A673 (cell line): ENCODE results near the gene WDR45B. TPM values are rescaled to one million over a fixed set of nuclear protein-coding genes. Genes with fewer than 3 reads are reported as not detected.

ENCODE experiments used
- BruUV-seq: library from RNA; stranded (reverse); fragments of 400-500 nt; replicated peaks from 2 replicates; lab custom pipeline; 2021; lab: Mats Ljungman, UMichigan
- CTCF ChIA-PET: fragments of 300-600 bp; sonication (Branson Sonifier 250); formaldehyde crosslinking; loops from one replicate; lab custom pipeline; 2022; ENCODE audit warnings: antibody characterized with exemption; lab: Charles Lee
- POLR2A ChIA-PET: fragments of 300-600 bp; sonication (Branson Sonifier 250); formaldehyde crosslinking; loops from one replicate; lab custom pipeline; 2022; ENCODE audit warnings: antibody characterized with exemption; ENCODE audit not compliant: low non-redundant PET; lab: Charles Lee
- DNase-seq: peaks from one replicate; pipeline ENCODE4 v3.0.0-alpha.2; 2015; ENCODE audit warnings: low spot score
- H3K27ac ChIP-seq: fragments of 200-600 bp; sonication (generic); 2 replicates; pipeline ENCODE4 v1.5.1; 2016; ENCODE audit warnings: mixed run types, low read depth, mild to moderate bottlenecking, mixed read lengths, antibody characterized with exemption, low read length; ENCODE audit not compliant: poor library complexity, severe bottlenecking
- H3K27me3 ChIP-seq: fragments of 200-600 bp; sonication (generic); replicated peaks from 2 replicates; pipeline ENCODE4 v1.6.1; 2017; ENCODE audit warnings: mixed run types, low read depth, mild to moderate bottlenecking, mixed read lengths, antibody characterized with exemption, low read length; ENCODE audit not compliant: insufficient read depth, poor library complexity
- H3K36me3 ChIP-seq: fragments of 200-600 bp; sonication (generic); 2 replicates; pipeline ENCODE4 v1.6.1; 2016; ENCODE audit warnings: mixed run types, mild to moderate bottlenecking, mixed read lengths, antibody characterized with exemption, low read length; ENCODE audit not compliant: insufficient read depth, poor library complexity, severe bottlenecking
- H3K4me1 ChIP-seq: fragments of 200-600 bp; sonication (generic); 2 replicates; pipeline ENCODE4 v1.6.1; 2017; ENCODE audit warnings: mixed run types, mild to moderate bottlenecking, mixed read lengths, antibody characterized with exemption, low read length; ENCODE audit not compliant: insufficient read depth, poor library complexity, severe bottlenecking
- H3K4me3 ChIP-seq: fragments of 200-600 bp; sonication (generic); 2 replicates; pipeline ENCODE4 v1.5.1; 2016; ENCODE audit warnings: low read depth, mixed run types, mild to moderate bottlenecking, mixed read lengths, low read length; ENCODE audit not compliant: poor library complexity, severe bottlenecking
- H3K9me3 ChIP-seq: fragments of 200-600 bp; sonication (generic); 2 replicates; pipeline ENCODE4 v1.6.1; 2016; ENCODE audit warnings: mixed run types, low read depth, mild to moderate bottlenecking, mixed read lengths, antibody characterized with exemption, low read length; ENCODE audit not compliant: poor library complexity, severe bottlenecking
- EZH2 ChIP-seq: fragments of 200-600 bp; sonication (generic); IDR thresholded peaks from 2 replicates; pipeline ENCODE4 v1.6.1; 2017; ENCODE audit warnings: borderline replicate concordance, low read depth, mild to moderate bottlenecking, mixed read lengths, antibody characterized with exemption, low read length; ENCODE audit not compliant: poor library complexity, severe bottlenecking
- intact Hi-C: fragments of 100-400 bp; cut with micrococcal nuclease; formaldehyde crosslinking; loops from one replicate; pipeline ENCODE4 v1.10.0; 2022; ENCODE audit not compliant: unreplicated experiment
- total RNA-seq: library from RNA; stranded (reverse); gene quantifications from 2 replicates; pipeline ENCODE4 v1.2.3, GENCODE V29; 2021
- TF ChIP-seq, protein P1 (sequence below): fragments of 300-800, 200-600 bp; sonication (generic); conservative IDR thresholded peaks from 2 replicates; pipeline ENCODE4 v1.5.1; 2017; ENCODE audit warnings: low read depth, mild to moderate bottlenecking, antibody characterized with exemption, low read length, moderate library complexity, mixed read lengths

Gene WDR45B
- total RNA-seq, 1 experiment from 2014 or later, result 73.0 TPM

DNA sequence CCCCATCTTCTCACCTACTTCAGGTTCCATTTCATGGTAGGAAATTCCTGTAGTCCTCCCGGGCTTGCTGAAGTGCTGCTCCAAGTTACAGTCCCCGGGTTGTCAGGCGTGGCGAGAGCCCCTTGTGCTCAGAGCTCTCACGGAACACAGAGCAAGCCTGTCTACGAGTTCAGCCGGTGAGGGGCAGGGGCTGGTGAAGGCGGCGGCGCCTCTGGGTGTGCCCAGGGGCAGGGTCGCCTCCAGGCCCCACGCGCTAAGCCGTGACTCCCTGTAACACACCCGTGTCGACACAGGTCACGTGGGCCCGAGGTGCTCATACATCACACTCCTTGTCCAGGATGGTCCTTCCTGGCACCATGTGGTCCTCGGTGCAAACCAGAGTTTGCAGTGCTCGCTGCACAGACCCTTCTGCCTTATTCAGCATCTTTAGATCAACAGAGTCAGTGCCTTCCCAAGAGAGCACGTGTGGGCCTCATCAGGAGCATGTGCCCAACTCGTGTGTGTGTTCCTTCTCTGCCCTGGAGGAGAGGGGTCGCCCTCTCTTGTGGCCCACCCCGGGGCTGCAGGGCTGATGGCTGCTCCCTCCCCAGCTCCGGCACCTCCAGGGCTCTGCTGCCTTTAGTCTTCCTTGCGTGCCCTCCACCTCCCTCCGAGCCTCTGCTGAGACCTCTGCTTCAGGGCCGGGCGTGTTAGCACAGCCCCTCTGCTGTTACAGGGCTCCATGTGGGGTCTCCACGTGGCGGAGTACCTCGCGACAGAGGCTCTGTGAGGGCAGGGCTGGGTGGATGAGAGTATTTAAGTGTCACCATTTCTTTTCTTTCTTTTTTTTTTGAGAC, 51.2 kb downstream of the WDR45B start:
- intact Hi-C loops, result no loop called here
- TF ChIP-seq, protein P1, sequence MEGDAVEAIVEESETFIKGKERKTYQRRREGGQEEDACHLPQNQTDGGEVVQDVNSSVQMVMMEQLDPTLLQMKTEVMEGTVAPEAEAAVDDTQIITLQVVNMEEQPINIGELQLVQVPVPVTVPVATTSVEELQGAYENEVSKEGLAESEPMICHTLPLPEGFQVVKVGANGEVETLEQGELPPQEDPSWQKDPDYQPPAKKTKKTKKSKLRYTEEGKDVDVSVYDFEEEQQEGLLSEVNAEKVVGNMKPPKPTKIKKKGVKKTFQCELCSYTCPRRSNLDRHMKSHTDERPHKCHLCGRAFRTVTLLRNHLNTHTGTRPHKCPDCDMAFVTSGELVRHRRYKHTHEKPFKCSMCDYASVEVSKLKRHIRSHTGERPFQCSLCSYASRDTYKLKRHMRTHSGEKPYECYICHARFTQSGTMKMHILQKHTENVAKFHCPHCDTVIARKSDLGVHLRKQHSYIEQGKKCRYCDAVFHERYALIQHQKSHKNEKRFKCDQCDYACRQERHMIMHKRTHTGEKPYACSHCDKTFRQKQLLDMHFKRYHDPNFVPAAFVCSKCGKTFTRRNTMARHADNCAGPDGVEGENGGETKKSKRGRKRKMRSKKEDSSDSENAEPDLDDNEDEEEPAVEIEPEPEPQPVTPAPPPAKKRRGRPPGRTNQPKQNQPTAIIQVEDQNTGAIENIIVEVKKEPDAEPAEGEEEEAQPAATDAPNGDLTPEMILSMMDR, result no peak
- no peak for TF ChIP-seq EZH2
- H3K27ac ChIP-seq, result no peak overlapping the region
- H3K4me1 ChIP-seq, result peaks cover 11% of the 10 kb centered on the region
- CTCF ChIA-PET, result no interaction called here
- no peak for DNase-seq
- no peaks in the 10 kb centered on the region for H3K9me3 ChIP-seq
- POLR2A ChIA-PET, result no interaction called here
- no peaks in the 10 kb centered on the region for H3K27me3 ChIP-seq
- BruUV-seq, result no TSS peak
- peaks cover 65% of the 10 kb centered on the region for H3K36me3 ChIP-seq
- H3K4me3 ChIP-seq, result no peak overlapping the region

DNA sequence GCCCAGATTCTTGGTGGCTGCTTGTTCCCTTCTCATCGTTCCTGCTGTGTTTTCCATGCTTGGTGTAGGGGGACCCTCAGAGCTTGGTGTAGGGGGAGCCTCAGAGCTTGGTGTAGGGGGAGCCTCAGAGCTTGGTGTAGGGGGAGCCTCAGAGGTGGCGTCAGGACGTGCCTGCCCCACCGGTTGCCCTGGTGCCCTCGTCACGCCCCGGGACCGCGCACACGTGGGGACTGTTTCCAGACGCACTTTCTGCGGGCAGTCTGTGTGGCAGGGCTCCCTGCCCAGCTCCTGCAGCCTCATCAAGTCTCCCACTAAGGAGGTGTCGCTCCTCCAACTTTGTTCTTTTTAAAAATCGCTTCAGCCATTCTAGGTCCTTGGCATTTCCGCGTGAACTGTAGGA, 51.9 kb downstream of the WDR45B start:
- no peak for DNase-seq
- Histone ChIP-seq H3K36me3 (peaks cover 57% of the 10 kb centered on the region), H3K9me3 (no peaks in the 10 kb centered on the region), H3K4me3 (no peak overlapping the region), H3K27me3 (no peaks in the 10 kb centered on the region), H3K4me1 (peaks cover 11% of the 10 kb centered on the region), H3K27ac (no peak overlapping the region)
- ChIA-PET POLR2A (no interaction called here), CTCF (no interaction called here)
- TF ChIP-seq EZH2, result no peak
- TF ChIP-seq, protein P1, result no peak
- BruUV-seq, result no TSS peak
- intact Hi-C loops, result no loop called here

DNA sequence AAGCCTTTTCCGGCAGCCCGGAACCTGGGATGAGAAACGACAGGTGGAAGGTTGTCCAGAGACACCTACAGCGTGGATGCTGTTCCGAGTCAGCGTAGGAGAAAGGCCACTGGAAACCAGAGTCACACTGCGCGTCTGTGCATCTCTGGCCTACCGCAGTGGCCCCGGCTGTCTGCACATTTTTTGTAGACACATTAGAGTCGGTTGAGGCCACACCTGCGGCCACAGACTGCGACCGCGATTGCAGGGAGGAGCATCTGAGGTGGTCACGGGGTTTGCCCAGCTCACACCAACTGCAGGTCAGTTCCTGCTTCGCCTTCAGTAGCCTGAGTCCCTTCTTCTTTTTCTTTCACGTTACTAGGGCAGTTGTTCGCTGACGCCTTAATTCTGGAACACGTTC, 52.4 kb downstream of the WDR45B start:
- BruUV-seq, result no TSS peak
- Histone ChIP-seq H3K36me3 (peaks cover 55% of the 10 kb centered on the region), H3K27ac (no peak overlapping the region), H3K4me3 (no peak overlapping the region), H3K9me3 (no peaks in the 10 kb centered on the region), H3K4me1 (peaks cover 11% of the 10 kb centered on the region), H3K27me3 (no peaks in the 10 kb centered on the region)
- no peak for TF ChIP-seq EZH2
- TF ChIP-seq, protein P1, result no peak
- DNase-seq, result no peak
- ChIA-PET CTCF (no interaction called here), POLR2A (no interaction called here)
- intact Hi-C loops, result no loop called here
